Measurements from ENCODE around the gene PAK5.

Gene PAK5

DNA sequence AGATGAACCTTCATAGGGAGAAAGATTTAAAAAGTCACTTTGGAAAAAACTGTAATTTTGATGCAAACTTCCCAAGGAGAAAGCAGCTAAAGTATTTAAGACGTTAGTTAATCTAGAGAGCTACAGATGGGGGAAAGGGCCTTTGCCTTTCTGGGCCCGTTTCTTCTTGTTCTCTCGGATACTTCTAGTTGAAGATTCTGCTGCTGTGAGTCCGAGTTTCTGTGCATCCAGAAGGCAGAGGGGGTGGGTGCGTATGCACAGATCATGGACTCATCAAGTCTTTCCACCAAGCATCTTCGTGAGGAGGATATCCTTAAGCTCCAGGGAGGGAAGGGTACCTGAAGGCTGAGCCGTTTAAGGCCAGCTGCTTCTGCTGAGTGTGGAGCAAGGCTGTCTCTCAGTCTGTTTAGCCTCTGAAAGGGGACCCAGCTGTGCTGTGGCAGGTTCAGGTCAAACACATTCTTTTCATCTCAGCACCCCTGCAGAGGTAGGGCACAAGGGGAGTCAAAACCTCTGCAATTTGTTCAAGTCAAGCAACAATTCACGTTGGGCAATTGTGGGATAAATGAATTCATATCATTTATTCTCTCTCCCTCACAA, 320.2 kb downstream of the PAK5 start:
- no peak for TF ChIP-seq CTCF (IDR thresholded peaks at IDR 0.05; ENCODE audit: insufficient read depth, low read depth, low read length, missing control alignments)
- DNase-seq (ENCODE audit: low read depth), result no peak
- no peak overlapping the region for H3K4me3 ChIP-seq (ENCODE audit: low read depth, low read length)

DNA sequence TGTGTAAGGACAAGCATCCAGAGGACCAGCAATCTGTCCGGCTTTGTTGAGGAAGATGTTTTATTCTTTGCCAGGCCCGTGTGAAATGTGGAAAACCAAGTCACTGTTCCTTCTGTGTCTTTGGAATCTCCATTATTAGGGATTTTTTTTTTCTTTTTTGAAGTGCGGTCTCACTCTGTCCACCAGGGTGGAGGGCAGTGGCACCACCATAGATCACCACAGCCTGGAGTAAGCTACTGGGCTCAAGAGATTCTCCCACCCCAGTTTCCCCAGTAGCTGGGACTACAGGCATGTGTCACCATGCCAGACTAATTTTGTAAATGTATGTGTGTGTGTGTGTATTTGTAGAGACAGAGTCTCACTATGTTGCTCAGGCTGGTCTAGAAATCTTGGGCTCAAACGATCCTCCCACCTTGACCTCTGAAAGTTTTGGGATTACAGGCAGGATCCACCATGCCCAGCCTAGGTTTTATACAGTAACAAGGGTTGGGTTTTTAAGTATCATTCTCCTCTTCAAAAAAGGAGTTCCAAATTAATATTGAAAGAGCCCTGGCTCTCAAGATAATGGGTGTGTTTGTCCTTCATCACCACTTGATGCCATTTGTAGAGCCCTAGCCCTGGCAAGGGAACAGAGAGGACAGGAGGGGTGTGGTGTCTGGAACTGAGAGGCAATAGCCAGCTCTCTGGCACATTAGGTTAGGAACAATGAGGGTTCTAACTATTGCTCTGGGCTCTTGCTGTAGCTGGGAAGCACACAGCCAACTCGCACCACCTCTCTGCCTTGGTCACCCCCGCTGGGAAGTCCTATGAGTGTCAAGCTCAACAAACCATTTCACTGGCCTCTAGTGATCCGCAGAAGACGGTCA, 321.3 kb downstream of the PAK5 start:
- no peak overlapping the region for H3K4me3 ChIP-seq (ENCODE audit: low read depth, low read length)
- TF ChIP-seq CTCF (IDR thresholded peaks at IDR 0.05; ENCODE audit: insufficient read depth, low read depth, low read length, missing control alignments), result no peak
- no peak for DNase-seq (ENCODE audit: low read depth)

DNA sequence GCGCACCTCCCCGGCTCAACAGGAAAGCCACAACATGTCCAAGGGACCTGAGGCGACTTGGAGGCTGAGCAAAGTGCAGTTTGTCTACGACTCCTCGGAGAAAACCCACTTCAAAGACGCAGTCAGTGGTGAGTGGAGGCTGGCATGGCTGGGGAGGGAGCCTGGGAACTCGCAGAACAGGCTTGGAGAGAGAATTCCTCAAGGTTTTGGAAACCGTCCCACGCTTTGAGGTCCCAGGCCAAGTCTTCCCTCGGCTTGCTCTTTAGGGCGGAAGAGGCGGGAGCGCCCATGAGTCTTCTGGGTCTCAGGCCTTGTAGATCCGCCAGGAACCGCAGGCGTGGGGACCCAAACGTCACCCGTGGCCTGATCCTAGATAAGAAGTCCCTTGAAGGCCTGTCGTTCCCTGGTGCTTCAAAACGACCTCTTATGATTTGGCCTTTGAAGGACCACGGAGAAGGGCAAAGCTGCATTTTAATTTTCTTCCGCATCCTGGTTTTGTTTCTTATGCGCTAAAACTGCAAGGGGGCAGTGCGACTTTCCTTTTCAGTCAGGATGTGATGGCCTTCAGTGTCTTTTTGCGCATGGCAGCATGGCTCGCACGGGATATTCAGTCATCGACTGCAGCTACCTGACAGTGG, 322.5 kb downstream of the PAK5 start:
- TF ChIP-seq CTCF (IDR thresholded peaks at IDR 0.05; ENCODE audit: insufficient read depth, low read depth, low read length, missing control alignments), result no peak
- peak overlapping the region; percentile 38 for H3K4me3 ChIP-seq (ENCODE audit: low read depth, low read length)
- peak; percentile 60 for DNase-seq (ENCODE audit: low read depth)

DNA sequence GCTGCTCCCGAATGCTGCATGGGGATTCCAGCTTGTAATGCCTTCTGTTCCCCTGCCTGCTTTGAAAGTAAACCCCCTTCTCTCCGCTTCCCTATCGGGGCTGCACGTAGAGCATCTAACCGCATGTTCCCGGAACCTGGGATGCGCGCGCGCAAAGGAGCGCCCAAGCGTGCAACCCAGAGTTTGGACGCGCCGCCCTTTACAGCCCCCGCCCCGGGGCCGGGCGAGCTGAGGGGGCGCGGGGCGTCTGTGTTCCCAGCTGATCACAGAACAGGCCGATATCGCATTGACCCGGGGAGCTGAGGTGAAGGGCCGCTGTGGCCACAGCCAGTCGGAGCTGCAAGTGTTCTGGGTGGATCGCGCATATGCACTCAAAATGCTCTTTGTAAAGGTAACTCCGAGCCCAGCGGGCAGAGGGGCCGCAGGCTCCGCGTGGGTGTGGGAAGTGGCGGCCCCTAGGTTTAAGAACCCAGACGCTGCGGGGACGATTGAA, 323.1 kb downstream of the PAK5 start:
- peak overlapping the region; percentile 38 for H3K4me3 ChIP-seq (ENCODE audit: low read depth, low read length)
- TF ChIP-seq CTCF (IDR thresholded peaks at IDR 0.05; ENCODE audit: insufficient read depth, low read depth, low read length, missing control alignments), result no peak

DNA sequence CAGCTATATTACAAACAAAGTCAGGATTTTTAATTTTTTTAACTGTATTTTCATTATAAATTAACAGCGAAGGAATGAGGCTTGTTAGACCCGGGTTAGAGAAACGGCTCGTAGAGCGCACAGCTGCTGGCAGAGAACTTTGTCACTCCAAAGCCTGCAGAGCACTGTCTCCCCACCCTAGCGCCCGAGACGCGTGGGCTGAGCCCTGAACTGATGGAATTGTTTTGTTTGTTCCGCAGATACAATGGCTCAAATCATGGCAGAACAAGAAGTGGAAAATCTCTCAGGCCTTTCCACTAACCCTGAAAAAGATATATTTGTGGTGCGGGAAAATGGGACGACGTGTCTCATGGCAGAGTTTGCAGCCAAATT, 323.7 kb downstream of the PAK5 start:
- TF ChIP-seq CTCF (IDR thresholded peaks at IDR 0.05; ENCODE audit: insufficient read depth, low read depth, low read length, missing control alignments), result no peak
- 0 out of 2 replicates have a peak overlapping the region, but pooled peaks have one; percentile 3 for H3K4me3 ChIP-seq (ENCODE audit: low read depth, low read length)
- DNase-seq (ENCODE audit: low read depth), result no peak

More for the DNA sequence above, 323.1 kb downstream of the PAK5 start:
- DNase-seq (ENCODE audit: low read depth), result peak; percentile 12

DNA sequence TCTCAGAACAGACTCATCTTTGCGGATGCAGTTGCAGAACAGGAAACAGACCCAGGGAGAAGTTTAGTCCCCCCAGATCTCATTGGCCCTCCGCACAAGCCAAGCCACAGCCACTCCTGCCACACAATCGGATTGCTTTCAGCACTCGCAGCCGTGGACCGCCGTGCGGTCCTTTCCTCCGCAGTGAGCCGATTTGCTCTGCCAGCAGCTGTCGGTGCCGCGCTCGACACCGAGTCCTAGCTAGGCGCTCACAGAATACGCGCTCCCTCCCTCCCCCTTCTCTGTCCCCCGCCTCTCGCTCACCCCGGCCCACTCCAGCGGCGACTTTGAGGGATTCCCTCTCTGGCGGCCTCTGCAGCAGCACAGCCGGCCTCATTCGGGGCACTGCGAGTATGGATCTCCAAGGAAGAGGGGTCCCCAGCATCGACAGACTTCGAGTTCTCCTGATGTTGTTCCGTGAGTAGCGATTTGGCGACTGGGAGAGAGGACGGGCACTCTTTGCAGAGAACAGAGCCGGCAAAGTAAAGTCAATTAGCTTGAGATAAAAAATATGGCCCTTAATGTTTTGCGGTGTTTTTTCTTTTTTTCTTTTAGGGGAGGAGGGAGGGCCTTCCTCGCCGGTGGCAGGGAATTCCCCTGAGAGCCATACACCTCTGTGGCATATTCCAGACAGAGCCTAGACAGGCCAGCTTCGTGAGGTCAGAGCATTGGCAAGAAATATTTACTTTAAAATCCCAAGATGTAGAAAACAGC, 324.2 kb downstream of the PAK5 start, which contains the start of gene LAMP5:
Gene LAMP5, plus strand, starts transcription at position 130 of the 753 bp plus-strand sequence. Its CDS starts 263 bp downstream, at position 393.
- no peak for TF ChIP-seq CTCF (IDR thresholded peaks at IDR 0.05; ENCODE audit: insufficient read depth, low read depth, low read length, missing control alignments)
- peak; percentile 22 for DNase-seq (ENCODE audit: low read depth)
- H3K4me3 ChIP-seq (ENCODE audit: low read depth, low read length), result peak within 1 kb of the TSS; percentile 3; the same call in 1 of the 2 replicates
